ENCODE measurements around the gene SYTL1.

The SYTL1 gene

GRCh38 chr1:27339213-27339612 lies 2.6 kb upstream of the SYTL1 start:
- H3K27ac ChIP-seq (replicated peaks): peak overlapping the region; percentile 34
- no peak for TF ChIP-seq GABPA (IDR thresholded peaks at IDR 0.05; ENCODE audit: low read depth)
- no peaks in the 10 kb centered on the region for H3K27me3 ChIP-seq (ENCODE audit: insufficient read depth, poor library complexity, severe bottlenecking)
- DNase-seq (ENCODE audit: low read depth in 1 of 2, low spot score in 1 of 2): peak; percentile 52 to 71
- no peak overlapping the region for H3K4me3 ChIP-seq (replicated peaks; ENCODE audit: insufficient read depth, low read length)

GRCh38 chr1:27342391-27342777 lies 562 bp downstream of the SYTL1 start:
- Histone ChIP-seq H3K27me3 (ENCODE audit: insufficient read depth, poor library complexity, severe bottlenecking) (no peaks in the 10 kb centered on the region), H3K27ac (replicated peaks) (peak overlapping the region; percentile 95), H3K4me3 (replicated peaks; ENCODE audit: insufficient read depth, low read length) (peak overlapping the region; percentile 90)
- peak in 1 of 2 experiments; percentile 41 for DNase-seq (ENCODE audit: low read depth in 1 of 2, low spot score in 1 of 2)
- TF ChIP-seq GABPA (IDR thresholded peaks at IDR 0.05; ENCODE audit: low read depth): no peak
- no peak for TF ChIP-seq POLR2AphosphoS5 (IDR thresholded peaks at IDR 0.05; ENCODE audit: low read depth)
- no peak for TF ChIP-seq REST (IDR thresholded peaks at IDR 0.05; ENCODE audit: insufficient replicate concordance, low read depth)
- TF ChIP-seq CTCF (IDR thresholded peaks at IDR 0.05; ENCODE audit: insufficient read depth, low read length): no peak
- TF ChIP-seq SPI1 (IDR thresholded peaks at IDR 0.05; ENCODE audit: borderline replicate concordance, low read depth): no peak

- TF ChIP-seq GABPA (IDR thresholded peaks at IDR 0.05; ENCODE audit: low read depth) (peak; percentile 68; the same call in 1 of the 2 replicates), POLR2AphosphoS5 (IDR thresholded peaks at IDR 0.05; ENCODE audit: low read depth) (peak; percentile 98), CTCF (IDR thresholded peaks at IDR 0.05; ENCODE audit: insufficient read depth, low read length) (no peak), REST (IDR thresholded peaks at IDR 0.05; ENCODE audit: insufficient replicate concordance, low read depth) (peak; percentile 61), SPI1 (IDR thresholded peaks at IDR 0.05; ENCODE audit: borderline replicate concordance, low read depth) (peak; percentile 95; the same call in 1 of the 2 replicates)
- Histone ChIP-seq H3K4me3 (replicated peaks; ENCODE audit: insufficient read depth, low read length) (peak overlapping the region; percentile 90), H3K27me3 (ENCODE audit: insufficient read depth, poor library complexity, severe bottlenecking) (no peaks in the 10 kb centered on the region), H3K27ac (replicated peaks) (peak overlapping the region; percentile 95)
- peak; percentile 98 to 99 for DNase-seq (ENCODE audit: low read depth in 1 of 2, low spot score in 1 of 2)
These were observed 1.2 kb downstream of the SYTL1 start for GRCh38 chr1:27342778-27343638.

- Histone ChIP-seq H3K27ac (replicated peaks) (peak overlapping the region; percentile 95), H3K27me3 (ENCODE audit: insufficient read depth, poor library complexity, severe bottlenecking) (no peaks in the 10 kb centered on the region), H3K4me3 (replicated peaks; ENCODE audit: insufficient read depth, low read length) (peak overlapping the region; percentile 90)
- TF ChIP-seq POLR2AphosphoS5 (IDR thresholded peaks at IDR 0.05; ENCODE audit: low read depth): no peak
- no peak for TF ChIP-seq SPI1 (IDR thresholded peaks at IDR 0.05; ENCODE audit: borderline replicate concordance, low read depth)
- no peak for TF ChIP-seq GABPA (IDR thresholded peaks at IDR 0.05; ENCODE audit: low read depth)
- TF ChIP-seq REST (IDR thresholded peaks at IDR 0.05; ENCODE audit: insufficient replicate concordance, low read depth): no peak
- TF ChIP-seq CTCF (IDR thresholded peaks at IDR 0.05; ENCODE audit: insufficient read depth, low read length): no peak
- no peak for DNase-seq (ENCODE audit: low read depth in 1 of 2, low spot score in 1 of 2)
These were observed 1.8 kb downstream of the SYTL1 start for GRCh38 chr1:27343639-27344025.

Data from HL-60 (cell line).